Activated T-cell treated with anti-CD3 and anti-CD28 coated beads, Interleukin-2, amount 50 U/mL, for 72 hours (primary cell): ENCODE data around the gene YPEL5. TPM values are rescaled to one million over a fixed set of nuclear protein-coding genes. Genes with fewer than 3 reads are reported as not detected.
"Not testable (repeated sequence)": the region's sequence is repeated elsewhere in the genome, so short reads cannot be mapped to it uniquely, and the experiment has no call there.

Experiments used
- ATAC-seq, 2 donors: fragments of 150-1000 bp; cut with Tn5 transposase; replicated peaks in 1 of 2; 2 replicates each; pipeline ENCODE4 v1.10.0; 2021; ENCODE audit warnings: moderate library complexity in 2 of 2, mild to moderate bottlenecking in 1 of 2
- DNase-seq, 2 donors: peaks; one replicate each; pipeline ENCODE4 v3.0.0; 2021 to 2022; ENCODE audit warnings: mixed read lengths in 1 of 2
- H3K27ac Mint-ChIP-seq: one replicate; pipeline ENCODE4 v1.8.0; 2022; ENCODE audit warnings: mild to moderate bottlenecking, moderate library complexity, mixed read lengths
- H3K27me3 Mint-ChIP-seq: one replicate; pipeline ENCODE4 v1.8.0; 2022; ENCODE audit warnings: low read depth, mixed read lengths
- H3K36me3 Mint-ChIP-seq, 2 donors: one replicate each; pipeline ENCODE4 v1.8.0; 2022; ENCODE audit warnings: mixed read lengths in 2 of 2, mild to moderate bottlenecking in 1 of 2; ENCODE audit not compliant: insufficient read depth in 2 of 2
- H3K4me1 Mint-ChIP-seq: one replicate; pipeline ENCODE4 v1.8.0; 2022; ENCODE audit warnings: low read depth, mixed read lengths
- H3K4me3 Mint-ChIP-seq, 2 donors: one replicate each; pipeline ENCODE4 v1.8.0; 2022; ENCODE audit warnings: mild to moderate bottlenecking in 2 of 2, mixed read lengths in 2 of 2, moderate library complexity in 2 of 2
- H3K9me3 Mint-ChIP-seq, 2 donors: one replicate each; pipeline ENCODE4 v1.8.0; 2022; ENCODE audit warnings: mixed read lengths in 2 of 2
- total RNA-seq, 2 donors: library from RNA; stranded (reverse); gene quantifications; one replicate each; pipeline ENCODE4 v1.2.3, GENCODE V29; 2022

Gene YPEL5
- 10 to 100 TPM; 93.3 to 94.3 TPM for total RNA-seq

- ATAC-seq = peak; percentile 93 to 94
Measured at GRCh38 chr2:30146337-30147195, at the start of gene YPEL5. TSS of gene YPEL5 (plus strand) at chr2:30147007. CDS start at chr2:30156652, 9,645 bp downstream.

GRCh38 chr2:30098266-30099005, 48.4 kb upstream of the YPEL5 start:
- H3K36me3 Mint-ChIP-seq = no peaks in the 10 kb centered on the region
- no peak for DNase-seq
- no peak for ATAC-seq
- H3K27ac Mint-ChIP-seq = no peak overlapping the region
- no peak overlapping the region for H3K4me3 Mint-ChIP-seq
- no peaks in the 10 kb centered on the region for H3K9me3 Mint-ChIP-seq
- peaks cover 17% of the 10 kb centered on the region for H3K27me3 Mint-ChIP-seq
- no peaks in the 10 kb centered on the region for H3K4me1 Mint-ChIP-seq

More at GRCh38 chr2:30146337-30147195, at the start of gene YPEL5:
- H3K36me3 Mint-ChIP-seq = peaks cover 0 to 8% of the 10 kb centered on the region in 2 donors
- peaks cover 61% of the 10 kb centered on the region for H3K4me1 Mint-ChIP-seq
- H3K27ac Mint-ChIP-seq = peak within 1 kb of the TSS; percentile 97
- peak within 1 kb of the TSS; percentile 87 to 97 for H3K4me3 Mint-ChIP-seq
- H3K9me3 Mint-ChIP-seq = no peaks in the 10 kb centered on the region
- peak; percentile 100 for DNase-seq
- no peaks in the 10 kb centered on the region for H3K27me3 Mint-ChIP-seq

GRCh38 chr2:30099366-30099765, 47.4 kb upstream of the YPEL5 start:
- DNase-seq, H3K9me3 Mint-ChIP-seq, H3K4me3 Mint-ChIP-seq, ATAC-seq, H3K4me1 Mint-ChIP-seq, H3K27ac Mint-ChIP-seq, H3K36me3 Mint-ChIP-seq: not testable (repeated sequence)
- peaks cover 17% of the 10 kb centered on the region for H3K27me3 Mint-ChIP-seq

- not testable (repeated sequence) for H3K36me3 Mint-ChIP-seq, H3K4me3 Mint-ChIP-seq, H3K9me3 Mint-ChIP-seq, H3K4me1 Mint-ChIP-seq, DNase-seq, H3K27ac Mint-ChIP-seq, ATAC-seq
- H3K27me3 Mint-ChIP-seq = peaks cover 17% of the 10 kb centered on the region
Measured at GRCh38 chr2:30100691-30101090, 46.1 kb upstream of the YPEL5 start.

GRCh38 chr2:30104307-30104706, 42.5 kb upstream of the YPEL5 start:
- ATAC-seq = no peak
- Mint-ChIP-seq H3K27ac (no peak overlapping the region), H3K36me3 (no peaks in the 10 kb centered on the region), H3K27me3 (no peaks in the 10 kb centered on the region), H3K4me1 (no peaks in the 10 kb centered on the region), H3K9me3 (no peaks in the 10 kb centered on the region), H3K4me3 (no peak overlapping the region)
- DNase-seq = no peak

GRCh38 chr2:30105556-30105955, 41.3 kb upstream of the YPEL5 start:
- DNase-seq (no peak), ATAC-seq (no peak)
- no peaks in the 10 kb centered on the region for H3K4me1 Mint-ChIP-seq
- H3K4me3 Mint-ChIP-seq = no peak overlapping the region
- H3K27me3 Mint-ChIP-seq = no peaks in the 10 kb centered on the region
- no peak overlapping the region for H3K27ac Mint-ChIP-seq
- no peaks in the 10 kb centered on the region for H3K36me3 Mint-ChIP-seq
- H3K9me3 Mint-ChIP-seq = no peaks in the 10 kb centered on the region

GRCh38 chr2:30106543-30106942, 40.3 kb upstream of the YPEL5 start:
- H3K36me3 Mint-ChIP-seq = no peaks in the 10 kb centered on the region
- ATAC-seq = no peak
- H3K4me1 Mint-ChIP-seq = no peaks in the 10 kb centered on the region
- no peak for DNase-seq
- no peak overlapping the region for H3K4me3 Mint-ChIP-seq
- no peaks in the 10 kb centered on the region for H3K27me3 Mint-ChIP-seq
- H3K9me3 Mint-ChIP-seq = no peaks in the 10 kb centered on the region
- no peak overlapping the region for H3K27ac Mint-ChIP-seq

- no peaks in the 10 kb centered on the region for H3K36me3 Mint-ChIP-seq
- no peaks in the 10 kb centered on the region for H3K9me3 Mint-ChIP-seq
- no peaks in the 10 kb centered on the region for H3K4me1 Mint-ChIP-seq
- H3K27me3 Mint-ChIP-seq = no peaks in the 10 kb centered on the region
- no peak overlapping the region for H3K4me3 Mint-ChIP-seq
- no peak for DNase-seq
- H3K27ac Mint-ChIP-seq = no peak overlapping the region
- ATAC-seq = no peak
Measured at GRCh38 chr2:30108192-30108591, 38.6 kb upstream of the YPEL5 start.

- no peaks in the 10 kb centered on the region for H3K9me3 Mint-ChIP-seq
- no peaks in the 10 kb centered on the region for H3K4me1 Mint-ChIP-seq
Measured at GRCh38 chr2:30108851-30109250, 38.0 kb upstream of the YPEL5 start.

GRCh38 chr2:30109856-30110255, 37.0 kb upstream of the YPEL5 start:
- Mint-ChIP-seq H3K9me3 (no peaks in the 10 kb centered on the region), H3K27ac (no peak overlapping the region), H3K4me3 (no peak overlapping the region), H3K36me3 (no peaks in the 10 kb centered on the region), H3K27me3 (no peaks in the 10 kb centered on the region), H3K4me1 (no peaks in the 10 kb centered on the region)
- DNase-seq (no peak), ATAC-seq (no peak)

More at GRCh38 chr2:30108851-30109250, 38.0 kb upstream of the YPEL5 start:
- Mint-ChIP-seq H3K4me3 (no peak overlapping the region), H3K36me3 (no peaks in the 10 kb centered on the region), H3K27ac (no peak overlapping the region), H3K27me3 (no peaks in the 10 kb centered on the region)
- DNase-seq = no peak
- no peak for ATAC-seq

GRCh38 chr2:30110773-30111172, 36.0 kb upstream of the YPEL5 start:
- H3K9me3 Mint-ChIP-seq = no peaks in the 10 kb centered on the region
- ATAC-seq = no peak
- H3K4me3 Mint-ChIP-seq = no peak overlapping the region
- peaks cover 5% of the 10 kb centered on the region for H3K4me1 Mint-ChIP-seq
- H3K27me3 Mint-ChIP-seq = no peaks in the 10 kb centered on the region
- no peak for DNase-seq
- no peaks in the 10 kb centered on the region for H3K36me3 Mint-ChIP-seq
- H3K27ac Mint-ChIP-seq = no peak overlapping the region

GRCh38 chr2:30111186-30111585, 35.6 kb upstream of the YPEL5 start:
- not testable (repeated sequence) for H3K27me3 Mint-ChIP-seq, H3K9me3 Mint-ChIP-seq, H3K36me3 Mint-ChIP-seq, H3K4me3 Mint-ChIP-seq, ATAC-seq, H3K4me1 Mint-ChIP-seq, DNase-seq, H3K27ac Mint-ChIP-seq

GRCh38 chr2:30112561-30112960, 34.2 kb upstream of the YPEL5 start:
- no peak overlapping the region for H3K4me3 Mint-ChIP-seq
- peaks cover 6% of the 10 kb centered on the region for H3K4me1 Mint-ChIP-seq
- no peak overlapping the region for H3K27ac Mint-ChIP-seq
- H3K9me3 Mint-ChIP-seq = no peaks in the 10 kb centered on the region
- no peaks in the 10 kb centered on the region for H3K27me3 Mint-ChIP-seq
- no peak for DNase-seq
- no peaks in the 10 kb centered on the region for H3K36me3 Mint-ChIP-seq
- ATAC-seq = no peak
